Right lobe of liver (tissue), 4 donors: ENCODE data around the gene FRMD4A.

Source experiments
- CTCF ChIP-seq, 4 donors: fragments of 200-600 bp in 3 of 4; fragments of 450-650 bp in 1 of 4; IDR thresholded peaks; one replicate each; pipeline versions ENCODE4 v1.5.1 to v1.8.0; 2016 to 2022; ENCODE audit warnings: antibody characterized with exemption in 4 of 4, mild to moderate bottlenecking in 2 of 4
- POLR2A ChIP-seq: fragments of 450-650 bp; IDR thresholded peaks from one replicate; pipeline ENCODE4 v1.6.1; 2017; ENCODE audit warnings: antibody characterized with exemption, mild to moderate bottlenecking
- donor health status: DM: no; HTN: no; CAD: no.
- donor health status: DM: no; HTN: no; CAD: no.
- donor health status: DM: no; HTN: yes; CAD: no.

GRCh38 chr10:13813550-13813949 is 517.2 kb downstream of the FRMD4A start:
- no peak for TF ChIP-seq CTCF (IDR thresholded peaks at IDR 0.05)
- TF ChIP-seq POLR2A = no peak
